Stomach (tissue), 4 donors: ENCODE data around the gene PKD1L1.

Source experiments
- POLR2A ChIP-seq, 4 donors: fragments of 450-650 bp; IDR thresholded peaks; one replicate each; pipeline ENCODE4 v1.6.1; 2016; ENCODE audit warnings: antibody characterized with exemption in 4 of 4, control low read depth in 2 of 4, mild to moderate bottlenecking in 1 of 4, moderate library complexity in 1 of 4
- POLR2AphosphoS5 ChIP-seq, 3 donors: sonication (generic); formaldehyde crosslinking; IDR thresholded peaks; one replicate each; pipeline ENCODE4 v1.6.1; 2016; ENCODE audit warnings: antibody characterized with exemption in 3 of 3
- TF ChIP-seq, protein P1 (sequence below), 7 experiments: fragments of 450-650 bp in 4 of 7; fragments of 200-600 bp in 3 of 7; sonication (generic) in 3 of 7; IDR thresholded peaks; one replicate each; pipeline ENCODE4 v1.5.1; 2016 to 2019; ENCODE audit warnings: antibody characterized with exemption in 7 of 7, control low read depth in 2 of 7, mild to moderate bottlenecking in 1 of 7

- TF ChIP-seq, protein P1, sequence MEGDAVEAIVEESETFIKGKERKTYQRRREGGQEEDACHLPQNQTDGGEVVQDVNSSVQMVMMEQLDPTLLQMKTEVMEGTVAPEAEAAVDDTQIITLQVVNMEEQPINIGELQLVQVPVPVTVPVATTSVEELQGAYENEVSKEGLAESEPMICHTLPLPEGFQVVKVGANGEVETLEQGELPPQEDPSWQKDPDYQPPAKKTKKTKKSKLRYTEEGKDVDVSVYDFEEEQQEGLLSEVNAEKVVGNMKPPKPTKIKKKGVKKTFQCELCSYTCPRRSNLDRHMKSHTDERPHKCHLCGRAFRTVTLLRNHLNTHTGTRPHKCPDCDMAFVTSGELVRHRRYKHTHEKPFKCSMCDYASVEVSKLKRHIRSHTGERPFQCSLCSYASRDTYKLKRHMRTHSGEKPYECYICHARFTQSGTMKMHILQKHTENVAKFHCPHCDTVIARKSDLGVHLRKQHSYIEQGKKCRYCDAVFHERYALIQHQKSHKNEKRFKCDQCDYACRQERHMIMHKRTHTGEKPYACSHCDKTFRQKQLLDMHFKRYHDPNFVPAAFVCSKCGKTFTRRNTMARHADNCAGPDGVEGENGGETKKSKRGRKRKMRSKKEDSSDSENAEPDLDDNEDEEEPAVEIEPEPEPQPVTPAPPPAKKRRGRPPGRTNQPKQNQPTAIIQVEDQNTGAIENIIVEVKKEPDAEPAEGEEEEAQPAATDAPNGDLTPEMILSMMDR (IDR thresholded peaks at IDR 0.05): no peak
- TF ChIP-seq POLR2A (IDR thresholded peaks at IDR 0.05) (no peak), POLR2AphosphoS5 (IDR thresholded peaks at IDR 0.05) (no peak)
These were observed 104.0 kb downstream of the PKD1L1 start for GRCh38 chr7:47844311-47844710.
